ENCODE data around the gene OTULINL.

DNA sequence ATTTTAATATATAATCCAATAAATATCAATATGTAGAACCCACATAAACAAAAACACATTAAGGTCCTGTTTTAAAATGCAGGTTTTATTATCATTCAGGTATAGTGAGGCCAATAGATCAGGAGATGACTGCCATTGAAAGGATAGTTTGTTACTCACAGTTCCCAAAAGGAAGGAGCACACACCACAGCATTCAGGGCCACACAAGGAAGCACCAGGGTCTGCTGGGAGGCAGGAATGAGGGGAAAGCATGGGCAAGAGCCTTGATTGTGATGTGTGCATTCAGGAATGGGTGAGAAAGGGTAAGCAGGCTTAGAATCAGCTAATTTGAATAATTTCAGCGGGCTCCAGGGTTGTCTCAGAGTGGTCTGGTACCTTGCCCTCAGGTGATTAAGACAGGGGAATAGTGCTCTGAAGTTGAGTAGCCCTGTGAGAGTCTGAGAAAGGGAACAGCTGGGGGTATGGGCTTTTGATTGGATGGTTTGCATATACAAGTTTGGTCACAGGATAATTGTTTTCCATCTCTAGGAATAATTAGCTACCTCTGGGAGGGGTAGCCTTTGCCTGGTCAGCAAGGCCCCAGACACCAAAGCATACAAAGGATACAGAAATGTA lies 63.1 kb downstream of the OTULINL start:
- TF ChIP-seq, protein P1, sequence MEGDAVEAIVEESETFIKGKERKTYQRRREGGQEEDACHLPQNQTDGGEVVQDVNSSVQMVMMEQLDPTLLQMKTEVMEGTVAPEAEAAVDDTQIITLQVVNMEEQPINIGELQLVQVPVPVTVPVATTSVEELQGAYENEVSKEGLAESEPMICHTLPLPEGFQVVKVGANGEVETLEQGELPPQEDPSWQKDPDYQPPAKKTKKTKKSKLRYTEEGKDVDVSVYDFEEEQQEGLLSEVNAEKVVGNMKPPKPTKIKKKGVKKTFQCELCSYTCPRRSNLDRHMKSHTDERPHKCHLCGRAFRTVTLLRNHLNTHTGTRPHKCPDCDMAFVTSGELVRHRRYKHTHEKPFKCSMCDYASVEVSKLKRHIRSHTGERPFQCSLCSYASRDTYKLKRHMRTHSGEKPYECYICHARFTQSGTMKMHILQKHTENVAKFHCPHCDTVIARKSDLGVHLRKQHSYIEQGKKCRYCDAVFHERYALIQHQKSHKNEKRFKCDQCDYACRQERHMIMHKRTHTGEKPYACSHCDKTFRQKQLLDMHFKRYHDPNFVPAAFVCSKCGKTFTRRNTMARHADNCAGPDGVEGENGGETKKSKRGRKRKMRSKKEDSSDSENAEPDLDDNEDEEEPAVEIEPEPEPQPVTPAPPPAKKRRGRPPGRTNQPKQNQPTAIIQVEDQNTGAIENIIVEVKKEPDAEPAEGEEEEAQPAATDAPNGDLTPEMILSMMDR (IDR thresholded peaks at IDR 0.05; ENCODE audit: insufficient read depth, low read length, poor library complexity, severe bottlenecking), result no peak
- TF ChIP-seq EZH2phosphoT487 (conservative IDR thresholded peaks at IDR 0.05; ENCODE audit: low read length), result no peak

Data from SU-DHL-6 (cell line).